ENCODE data around the gene IL10RB. TPM values are rescaled to one million over a fixed set of nuclear protein-coding genes. Genes with fewer than 3 reads are reported as not detected.
A peak's percentile ranks its signal among the peaks of the same experiment; 100 is the strongest.

Gene IL10RB
- total and polyA plus RNA-seq, 2 of the 4 experiments (the other 2 are of a cell fraction), result 20.1 to 45.2 TPM

DNA sequence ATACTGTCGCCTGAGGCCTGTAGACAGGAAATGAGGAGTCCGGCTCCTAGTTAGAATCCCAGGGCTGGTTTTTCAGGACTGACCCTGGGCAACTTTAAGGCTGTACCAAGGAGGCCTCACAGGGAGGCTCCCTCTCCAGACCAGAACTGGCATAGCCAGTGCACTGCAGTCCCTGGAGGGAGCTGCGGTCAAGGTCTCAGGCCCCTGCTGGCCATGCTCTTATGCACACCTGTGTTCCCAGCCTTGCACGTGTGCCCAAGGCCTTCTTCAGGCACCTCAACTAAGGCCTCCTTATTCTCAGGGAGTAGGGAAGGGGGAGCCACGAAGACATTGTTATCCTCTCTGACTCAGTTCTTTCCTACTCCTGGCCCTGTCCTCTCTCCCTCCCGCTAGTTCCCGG is 36.6 kb downstream of the IL10RB start:
- intact Hi-C loops (cut with micrococcal nuclease), result no loop called here
- Histone ChIP-seq H4K91ac (ENCODE audit: insufficient read depth, low read depth, low read length) (no peak overlapping the region), H3K18ac (ENCODE audit: low read depth, low read length) (no peak overlapping the region), H3K14ac (replicated peaks; ENCODE audit: low read depth, low read length) (no peak overlapping the region), H3K36me3 (ENCODE audit: control insufficient read depth, insufficient read depth, low read length) (no peaks in the 10 kb centered on the region), H3K4me1 (ENCODE audit: control insufficient read depth, insufficient read depth, low read length) (peaks cover 5% of the 10 kb centered on the region), H2AK9ac (replicated peaks; ENCODE audit: low read depth, low read length, poor library complexity) (peak overlapping the region; percentile 31), H3K4ac (ENCODE audit: low read depth, low read length) (no peak overlapping the region), H2BK120ac (ENCODE audit: low read depth, low read length) (no peak overlapping the region), H3K4me2 (ENCODE audit: low read depth, low read length) (no peak overlapping the region), H3K27me3 (ENCODE audit: control insufficient read depth, insufficient read depth, low read length) (0 out of 2 replicates have a peak, but pooled peaks cover 4% of the 10 kb centered on the region), H3K9me1 (ENCODE audit: insufficient read depth, low read length) (no peaks in the 10 kb centered on the region), H3K9me3 (ENCODE audit: control insufficient read depth, insufficient read depth, low read length) (no peaks in the 10 kb centered on the region), H3K9ac (ENCODE audit: low read depth, low read length) (no peak overlapping the region), H3K56ac (ENCODE audit: extremely low read depth, insufficient read depth, low read length) (no peak overlapping the region), H3K27ac (ENCODE audit: insufficient read depth, low read length) (no peak overlapping the region), H3K79me1 (ENCODE audit: low read depth in 1 of 2, low read length in 2 of 2) (no peaks in the 10 kb centered on the region), H3K4me3 (ENCODE audit: insufficient read depth, low read depth, low read length) (no peak overlapping the region), H4K20me1 (ENCODE audit: insufficient read depth, low read length) (no peaks in the 10 kb centered on the region), H2BK20ac (ENCODE audit: low read depth, low read length) (no peak overlapping the region), H2AK5ac (ENCODE audit: low read depth, low read length) (no peak overlapping the region), H4K5ac (ENCODE audit: low read depth, low read length) (no peak overlapping the region), H2AFZ (replicated peaks; ENCODE audit: low read length, poor library complexity) (no peak overlapping the region), H2BK15ac (ENCODE audit: low read depth, low read length) (no peak overlapping the region), H4K8ac (ENCODE audit: low read depth in 2 of 2, low read length in 2 of 2) (no peak overlapping the region), H3K23ac (ENCODE audit: low read depth, low read length) (no peak overlapping the region), H2BK5ac (ENCODE audit: low read depth, low read length, poor library complexity, severe bottlenecking) (no peak overlapping the region)
- ATAC-seq (ENCODE audit: low read depth), result no peak
- dilution Hi-C loops (cut with HindIII; ENCODE audit: low sequenced_read_pairs, unreplicated experiment), result no loop called here
- in situ Hi-C loops (cut with MboI; ENCODE audit: low sequenced_read_pairs), result no loop called here
- ChIA-PET CTCF (no interaction called here), POLR2A (ENCODE audit: unreplicated experiment) (no interaction called here)
- 80% methylated on average over 1 of the region's 7 CpGs; no CpG with 5 or more reads in 1 of the 2 experiments for WGBS, 2 experiments (ENCODE audit: extremely low coverage in 2 of 2, insufficient read length in 1 of 2)
- TF ChIP-seq RCOR1 (IDR thresholded peaks at IDR 0.05; ENCODE audit: insufficient replicate concordance, low read length) (no peak), CHD1 (IDR thresholded peaks at IDR 0.05; ENCODE audit: low read depth, low read length) (no peak), MXI1 (IDR thresholded peaks at IDR 0.05; ENCODE audit: borderline replicate concordance, low read depth, low read length) (no peak), BHLHE40 (IDR thresholded peaks at IDR 0.05; ENCODE audit: low read depth, low read length) (no peak), RAD21 (IDR thresholded peaks at IDR 0.05; ENCODE audit: low read length) (no peak), CEBPB (IDR thresholded peaks at IDR 0.05; ENCODE audit: low read depth, low read length) (no peak), USF2 (IDR thresholded peaks at IDR 0.05; ENCODE audit: low read depth, low read length) (no peak), NFE2L2 (IDR thresholded peaks at IDR 0.05; ENCODE audit: low read depth, low read length) (no peak), POLR2A (IDR thresholded peaks at IDR 0.05; ENCODE audit: low read depth, low read length) (no peak), FOS (IDR thresholded peaks at IDR 0.05; ENCODE audit: low read depth, low read length) (no peak), SMC3 (IDR thresholded peaks at IDR 0.05; ENCODE audit: low read depth, low read length) (no peak), RFX5 (IDR thresholded peaks at IDR 0.05; ENCODE audit: low read depth, low read length) (no peak), MAFK (IDR thresholded peaks at IDR 0.05; ENCODE audit: low read depth, low read length) (no peak), MAZ (IDR thresholded peaks at IDR 0.05; ENCODE audit: borderline replicate concordance, low read depth, low read length) (no peak)
- TF ChIP-seq, protein P1, sequence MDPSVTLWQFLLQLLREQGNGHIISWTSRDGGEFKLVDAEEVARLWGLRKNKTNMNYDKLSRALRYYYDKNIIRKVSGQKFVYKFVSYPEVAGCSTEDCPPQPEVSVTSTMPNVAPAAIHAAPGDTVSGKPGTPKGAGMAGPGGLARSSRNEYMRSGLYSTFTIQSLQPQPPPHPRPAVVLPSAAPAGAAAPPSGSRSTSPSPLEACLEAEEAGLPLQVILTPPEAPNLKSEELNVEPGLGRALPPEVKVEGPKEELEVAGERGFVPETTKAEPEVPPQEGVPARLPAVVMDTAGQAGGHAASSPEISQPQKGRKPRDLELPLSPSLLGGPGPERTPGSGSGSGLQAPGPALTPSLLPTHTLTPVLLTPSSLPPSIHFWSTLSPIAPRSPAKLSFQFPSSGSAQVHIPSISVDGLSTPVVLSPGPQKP (IDR thresholded peaks at IDR 0.05; ENCODE audit: borderline replicate concordance, low read depth, low read length), result no peak
- no TSS peak for BruUV-seq (replicated peaks)
- no peak for DNase-seq

Data from IMR-90 (cell line).